GM21723 (cell line): ENCODE measurements around the gene PRR16.
A peak's percentile ranks its signal among the peaks of the same experiment; 100 is the strongest.
"Not testable (repeated sequence)": the region's sequence is repeated elsewhere in the genome, so short reads cannot be mapped to it uniquely, and the experiment has no call there.

Experiments
- ATAC-seq: cut with Tn5 transposase; IDR thresholded peaks from one replicate; pipeline ENCODE4 v1.9.1; 2021; ENCODE audit warnings: mild to moderate bottlenecking, moderate library complexity; ENCODE audit not compliant: unreplicated experiment

The PRR16 gene

DNA sequence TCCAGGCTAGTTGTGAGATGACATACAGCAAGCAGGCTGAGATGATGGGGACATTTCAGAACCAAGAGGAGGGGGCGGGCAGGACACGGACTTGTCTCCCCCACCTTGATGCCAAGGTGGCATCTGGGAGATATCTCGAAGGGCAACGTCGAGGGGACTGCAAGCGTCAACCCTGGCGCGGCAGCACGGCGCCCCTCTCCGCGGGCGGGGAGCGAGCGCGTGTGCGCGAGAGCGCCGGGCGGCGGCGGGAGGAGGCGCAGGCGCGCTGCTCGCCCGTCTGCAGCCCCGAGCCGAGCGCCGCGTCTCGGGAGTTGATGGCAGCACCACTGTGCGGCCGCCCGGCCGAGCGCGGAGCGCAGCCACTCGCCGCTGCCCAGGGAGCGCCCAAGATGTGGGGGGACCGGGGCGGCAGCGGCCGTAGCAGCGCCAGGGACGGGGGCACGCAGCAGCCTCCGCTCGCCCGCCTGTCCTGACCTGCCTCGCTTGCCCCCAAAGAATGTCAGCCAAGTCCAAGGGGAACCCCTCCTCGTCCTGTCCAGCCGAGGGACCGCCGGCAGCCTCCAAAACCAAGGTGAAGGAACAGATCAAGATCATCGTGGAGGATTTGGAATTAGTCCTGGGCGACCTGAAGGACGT is at the start of gene PRR16:
Gene PRR16 (plus strand): TSS at position 310 of the 636 bp plus-strand sequence.
- peak; percentile 93 for ATAC-seq

DNA sequence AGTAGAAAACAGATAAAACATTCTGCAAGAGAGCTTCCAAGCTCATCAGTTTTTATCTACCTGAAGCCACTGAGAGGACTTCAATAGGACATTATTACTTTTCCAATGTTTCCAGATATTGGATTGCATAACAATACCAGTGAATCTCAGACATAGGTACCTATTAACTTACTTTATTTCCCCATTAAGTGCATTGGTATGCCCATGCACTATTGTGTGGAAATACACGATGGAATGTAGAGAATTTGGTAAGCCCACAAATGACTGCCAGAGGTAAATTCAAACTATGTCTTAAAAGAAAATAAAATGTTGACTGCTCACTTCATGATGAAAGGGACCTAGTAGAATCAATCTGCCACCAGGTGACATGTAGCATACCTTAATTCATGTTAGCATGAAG is 48.1 kb upstream of the PRR16 start:
- no peak for ATAC-seq

DNA sequence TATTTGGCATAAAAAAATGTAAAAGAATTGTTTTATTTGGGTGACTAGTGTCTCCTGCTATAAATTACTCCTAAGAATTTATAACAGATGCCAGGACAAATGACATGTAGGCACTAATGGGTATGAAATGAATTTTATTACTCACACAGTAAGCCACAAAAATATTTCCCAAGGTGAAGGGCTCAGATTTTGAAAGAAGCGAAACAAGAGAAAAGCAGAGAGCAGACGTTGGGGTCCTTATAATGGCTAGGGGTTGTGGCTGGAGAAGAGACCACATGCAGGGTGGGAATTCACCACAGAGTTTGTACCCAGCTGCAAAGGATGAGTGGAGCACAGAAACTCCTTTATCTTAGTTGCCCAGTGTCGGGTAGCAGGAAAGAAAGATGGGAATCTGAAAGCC is 45.0 kb upstream of the PRR16 start:
- no peak for ATAC-seq

DNA sequence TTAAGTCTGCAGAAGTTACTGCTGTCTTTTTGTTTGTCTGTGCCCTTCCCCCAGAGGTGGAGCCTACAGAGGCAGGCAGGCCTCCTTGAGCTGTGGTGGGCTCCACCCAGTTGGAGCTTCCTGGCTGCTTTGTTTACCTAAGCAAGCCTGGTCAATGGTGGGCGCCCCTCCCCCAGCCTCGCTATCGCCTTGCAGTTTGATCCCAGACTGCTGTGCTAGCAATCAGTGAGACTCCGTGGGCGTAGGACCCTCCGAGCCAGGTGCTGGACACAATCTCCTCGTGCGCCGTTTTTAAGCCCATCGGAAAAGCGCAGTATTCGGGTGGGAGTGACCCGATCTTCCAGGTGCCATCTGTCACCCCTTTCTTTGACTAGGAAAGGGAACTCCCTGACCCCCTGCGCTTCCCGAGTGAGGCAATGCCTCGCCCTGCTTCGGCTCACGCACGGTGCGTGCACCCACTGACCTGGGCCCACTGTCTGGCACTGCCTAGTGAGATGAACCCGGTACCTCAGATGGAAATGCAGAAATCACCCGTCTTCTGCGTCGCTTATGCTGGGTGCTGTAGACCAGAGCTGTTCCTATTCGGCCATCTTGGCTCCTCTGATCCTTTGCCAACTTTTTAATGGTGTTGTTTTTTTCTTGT is 37.3 kb upstream of the PRR16 start:
- ATAC-seq, result not testable (repeated sequence)

DNA sequence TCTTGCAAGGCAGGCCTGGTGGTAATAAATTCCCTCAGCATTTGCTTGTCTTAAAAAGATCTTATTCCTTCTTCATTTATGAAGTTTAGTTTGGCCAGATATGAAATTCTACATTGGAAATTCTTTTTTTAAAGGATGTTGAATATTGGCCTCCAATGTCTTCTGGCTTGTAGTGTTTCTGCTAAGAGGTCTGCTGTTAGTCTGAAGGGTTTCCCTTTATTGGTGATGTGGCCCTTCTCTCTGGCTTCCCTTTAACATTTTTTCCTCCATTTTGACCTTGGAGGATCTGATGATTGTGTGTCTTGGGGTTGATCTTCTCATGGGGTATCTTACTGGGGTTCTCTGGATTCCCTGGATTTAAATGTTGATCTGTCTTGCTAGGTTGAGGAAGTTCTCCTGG is 33.5 kb upstream of the PRR16 start:
- no peak for ATAC-seq

- ATAC-seq, result no peak
Measured at GRCh38 chr5:120432861-120433260, 31.2 kb upstream of the PRR16 start.

DNA sequence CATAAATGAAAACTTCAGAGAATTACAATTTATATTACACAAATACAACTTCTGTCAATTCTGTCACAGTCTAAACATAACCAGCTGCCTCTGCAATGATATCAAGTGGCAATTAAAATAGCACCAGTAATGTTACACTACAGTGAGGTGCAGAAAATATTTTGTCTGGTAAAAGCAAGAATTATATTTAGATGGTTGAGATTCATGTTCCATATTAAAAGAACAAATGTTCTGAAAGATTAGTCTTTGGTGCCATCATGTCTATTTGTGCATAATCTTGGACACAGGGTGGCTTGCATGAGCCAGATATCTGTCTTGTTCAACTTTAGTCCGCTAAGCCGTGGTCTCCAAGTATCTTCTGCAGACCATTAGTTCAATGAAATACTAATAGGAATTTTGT is 29.0 kb upstream of the PRR16 start:
- no peak for ATAC-seq

- ATAC-seq, result no peak
Measured at GRCh38 chr5:120436996-120437395, 27.1 kb upstream of the PRR16 start.

DNA sequence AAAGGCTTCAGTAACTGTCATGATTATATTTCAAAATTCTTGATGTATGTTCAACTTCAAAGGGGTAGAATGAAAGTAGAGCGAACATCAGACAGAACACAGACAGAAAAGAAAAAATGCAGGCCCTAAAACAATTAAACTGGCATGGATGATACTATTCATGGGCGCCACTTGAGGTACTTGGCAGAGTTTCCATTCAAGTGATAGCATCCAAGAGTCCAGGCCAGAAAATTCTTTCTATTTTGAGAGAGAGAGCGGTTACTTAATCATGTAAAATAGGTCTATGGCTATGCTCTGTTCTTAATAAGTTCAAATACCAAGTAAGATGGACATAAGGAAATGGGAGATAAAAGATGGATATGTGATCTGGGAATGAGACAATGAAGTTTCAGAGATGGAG is 21.4 kb upstream of the PRR16 start:
- ATAC-seq, result no peak

GRCh38 chr5:120443607-120444006 is 20.5 kb upstream of the PRR16 start:
- ATAC-seq, result no peak

DNA sequence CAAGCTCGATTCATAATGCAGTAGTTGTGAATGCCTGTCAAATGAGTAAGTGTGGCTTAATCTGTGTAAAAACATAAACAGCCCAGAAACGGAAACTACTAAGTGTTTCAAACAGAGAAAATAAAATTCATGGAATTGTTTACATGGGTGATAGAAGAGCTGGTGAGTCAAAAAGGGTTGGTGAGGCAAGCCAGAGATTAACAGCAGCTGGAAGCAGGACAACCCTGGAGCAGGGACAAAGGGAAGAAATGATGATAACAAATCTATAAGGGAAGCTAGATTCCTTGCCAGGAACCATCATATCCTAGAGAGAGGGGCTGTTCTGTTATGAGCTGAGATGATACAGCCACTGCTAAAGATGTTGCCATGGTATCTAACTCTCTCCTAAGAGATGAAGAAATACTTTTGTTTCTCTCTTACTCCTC is 18.0 kb upstream of the PRR16 start:
- no peak for ATAC-seq

- no peak for ATAC-seq
Measured at GRCh38 chr5:120446901-120447300, 17.2 kb upstream of the PRR16 start.

DNA sequence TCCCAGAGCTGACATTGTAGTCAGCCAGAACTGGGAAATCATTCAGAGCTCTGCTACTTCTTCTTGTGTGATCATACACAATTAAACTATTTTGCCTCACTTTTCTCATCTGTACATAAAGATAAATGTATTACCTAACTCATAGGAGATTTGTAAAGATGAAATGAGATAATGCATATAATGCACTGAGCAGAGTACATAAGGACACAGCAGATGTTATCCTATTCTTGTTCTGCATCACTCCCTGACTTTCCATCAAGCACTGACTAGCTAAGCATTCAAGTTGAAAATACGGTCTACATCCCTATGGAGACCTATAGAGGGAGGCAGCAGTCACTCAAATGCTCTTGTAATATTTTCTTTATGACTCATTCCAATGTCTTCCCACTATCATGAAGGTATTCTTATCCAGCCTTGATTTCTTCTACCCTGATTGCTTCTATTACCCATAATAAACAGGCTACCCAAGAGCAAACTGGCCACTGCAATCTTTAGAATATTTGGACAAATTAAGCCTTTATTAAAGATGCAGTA is 16.3 kb upstream of the PRR16 start:
- ATAC-seq, result no peak

GRCh38 chr5:120449501-120449900 is 14.6 kb upstream of the PRR16 start:
- ATAC-seq, result no peak

GRCh38 chr5:120450910-120451309 is 13.2 kb upstream of the PRR16 start:
- ATAC-seq, result no peak

DNA sequence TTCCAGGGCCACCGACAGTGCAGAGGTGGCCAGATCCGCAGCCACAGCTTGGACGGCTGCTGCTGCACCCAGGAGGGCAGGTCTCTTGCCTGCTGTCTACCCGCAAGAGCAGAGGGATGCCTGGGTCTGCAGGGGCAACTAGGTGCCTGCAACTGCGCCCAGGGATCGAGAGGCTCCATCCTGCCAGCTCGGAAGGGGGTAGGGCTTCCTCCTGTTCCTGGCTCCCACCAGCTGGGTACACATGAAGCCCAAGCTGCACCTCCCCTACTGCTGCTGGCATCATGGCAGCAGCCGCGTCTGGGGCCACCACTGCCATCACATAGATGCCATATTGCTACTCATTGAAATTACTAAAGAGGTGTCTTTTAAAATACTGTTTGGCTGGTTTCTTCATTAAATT is 12.7 kb upstream of the PRR16 start:
- no peak for ATAC-seq

DNA sequence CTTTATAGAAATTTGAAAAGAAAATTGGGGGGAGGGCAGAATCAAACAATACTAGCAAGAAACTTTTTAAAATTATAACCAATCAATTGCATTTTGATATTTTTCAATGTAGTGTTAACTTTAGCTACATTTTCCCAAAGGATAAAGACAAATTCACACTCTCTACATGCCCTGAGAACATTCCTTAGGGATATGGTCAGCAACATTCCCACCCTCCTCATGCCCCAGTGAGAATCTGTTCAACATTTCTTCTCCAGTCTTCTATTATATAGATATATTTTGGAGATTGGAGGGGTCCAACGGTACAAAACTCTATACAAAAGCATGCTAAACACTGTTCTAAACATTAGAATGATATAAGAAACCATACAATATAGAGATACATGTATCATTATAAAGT is 11.6 kb upstream of the PRR16 start:
- no peak for ATAC-seq

GRCh38 chr5:120454094-120454798 is 9.9 kb upstream of the PRR16 start:
- ATAC-seq, result no peak

- no peak for ATAC-seq
Measured at GRCh38 chr5:120456006-120456405, 8.1 kb upstream of the PRR16 start.

- ATAC-seq, result peak; percentile 91
Measured at GRCh38 chr5:120457839-120458507, 6.1 kb upstream of the PRR16 start.

- ATAC-seq, result not testable (repeated sequence)
Measured at GRCh38 chr5:120458508-120458847, 5.6 kb upstream of the PRR16 start.

DNA sequence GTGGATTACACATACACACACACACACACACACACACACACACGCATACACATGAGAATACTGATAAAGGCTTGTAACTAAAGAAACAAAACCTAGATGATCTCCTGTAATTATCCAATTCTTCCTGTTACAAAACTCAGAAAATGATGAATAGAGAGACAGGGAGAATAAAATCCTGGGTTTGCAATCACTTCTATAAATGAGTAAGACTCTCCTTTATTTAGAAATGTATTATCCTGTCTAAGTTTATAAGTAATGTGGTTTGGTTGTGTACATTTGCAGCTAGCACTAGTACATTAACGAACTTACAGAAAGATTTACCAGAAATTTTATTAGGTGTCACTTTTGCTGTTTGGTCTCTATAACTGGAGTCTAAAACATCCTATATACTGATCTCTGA is 2.8 kb upstream of the PRR16 start:
- ATAC-seq, result no peak
